ENCODE measurements around the gene CFAP97.
A peak's percentile ranks its signal among the peaks of the same experiment; 100 is the strongest.

The CFAP97 gene

GRCh38 chr4:185203486-185204237, at the start of gene CFAP97:
Gene CFAP97, minus strand, starts transcription at chr4:185204000. Its CDS starts 12,804 bp downstream, at chr4:185191196.
- Histone ChIP-seq H3K27ac (no peak within 1 kb of the TSS), H3K36me3 (no peaks in the 10 kb centered on the region), H3K4me3 (ENCODE audit: low read depth in 1 of 2, low read length in 1 of 2) (peak within 1 kb of the TSS; percentile 56 to 62), H3K9me3 (no peaks in the 10 kb centered on the region), H3K4me1 (ENCODE audit: control insufficient read depth in 1 of 2, insufficient read depth in 1 of 2, low read depth in 1 of 2, low read length in 1 of 2) (peaks cover 11 to 20% of the 10 kb centered on the region in 2 experiments), H3K27me3 (peaks cover 71% of the 10 kb centered on the region)
- TF ChIP-seq CTCF (IDR thresholded peaks at IDR 0.05), result no peak

- H3K27me3 ChIP-seq, result peaks cover 44% of the 10 kb centered on the region
- no peaks in the 10 kb centered on the region for H3K36me3 ChIP-seq
Observed at GRCh38 chr4:185249105-185249504, 45.3 kb upstream of the CFAP97 start.

GRCh38 chr4:185248393-185249039, 44.7 kb upstream of the CFAP97 start:
- no peak for TF ChIP-seq CTCF (IDR thresholded peaks at IDR 0.05)
- Histone ChIP-seq H3K36me3 (no peaks in the 10 kb centered on the region), H3K4me3 (ENCODE audit: low read depth in 1 of 2, low read length in 1 of 2) (no peak overlapping the region), H3K27me3 (peaks cover 41% of the 10 kb centered on the region), H3K9me3 (no peaks in the 10 kb centered on the region), H3K4me1 (ENCODE audit: control insufficient read depth in 1 of 2, insufficient read depth in 1 of 2, low read depth in 1 of 2, low read length in 1 of 2) (no peaks in the 10 kb centered on the region), H3K27ac (no peak overlapping the region)

More at GRCh38 chr4:185249105-185249504, 45.3 kb upstream of the CFAP97 start:
- Histone ChIP-seq H3K4me3 (ENCODE audit: low read depth in 1 of 2, low read length in 1 of 2) (no peak overlapping the region), H3K9me3 (no peaks in the 10 kb centered on the region), H3K27ac (no peak overlapping the region), H3K4me1 (ENCODE audit: control insufficient read depth in 1 of 2, insufficient read depth in 1 of 2, low read depth in 1 of 2, low read length in 1 of 2) (no peaks in the 10 kb centered on the region)
- no peak for TF ChIP-seq CTCF (IDR thresholded peaks at IDR 0.05)

GRCh38 chr4:185247151-185247550, 43.4 kb upstream of the CFAP97 start:
- Histone ChIP-seq H3K4me3 (ENCODE audit: low read depth in 1 of 2, low read length in 1 of 2) (no peak overlapping the region), H3K27ac (no peak overlapping the region), H3K9me3 (no peaks in the 10 kb centered on the region), H3K27me3 (peaks cover 32% of the 10 kb centered on the region), H3K36me3 (no peaks in the 10 kb centered on the region), H3K4me1 (ENCODE audit: control insufficient read depth in 1 of 2, insufficient read depth in 1 of 2, low read depth in 1 of 2, low read length in 1 of 2) (no peaks in the 10 kb centered on the region)
- TF ChIP-seq CTCF (IDR thresholded peaks at IDR 0.05), result no peak

GRCh38 chr4:185246453-185246852, 42.7 kb upstream of the CFAP97 start:
- no peak for TF ChIP-seq CTCF (IDR thresholded peaks at IDR 0.05)
- no peaks in the 10 kb centered on the region for H3K4me1 ChIP-seq (ENCODE audit: control insufficient read depth in 1 of 2, insufficient read depth in 1 of 2, low read depth in 1 of 2, low read length in 1 of 2)
- no peak overlapping the region for H3K4me3 ChIP-seq (ENCODE audit: low read depth in 1 of 2, low read length in 1 of 2)
- no peaks in the 10 kb centered on the region for H3K36me3 ChIP-seq
- H3K9me3 ChIP-seq, result no peaks in the 10 kb centered on the region
- peaks cover 29% of the 10 kb centered on the region for H3K27me3 ChIP-seq
- no peak overlapping the region for H3K27ac ChIP-seq
